ENCODE measurements around the gene CACNB4.

GRCh38 chr2:152034257-152034801 lies 64.5 kb downstream of the CACNB4 start:
- no peak for TF ChIP-seq CTCF (IDR thresholded peaks at IDR 0.05)
- TF ChIP-seq EP300 (IDR thresholded peaks at IDR 0.05): no peak
- no peak for TF ChIP-seq POLR2A (IDR thresholded peaks at IDR 0.05)

Measured in sigmoid colon (tissue), 4 donors.